HG02642 (cell line): ENCODE results near the gene BUD23.
"Not testable (repeated sequence)": the region's sequence is repeated elsewhere in the genome, so short reads cannot be mapped to it uniquely, and the experiment has no call there.

Experiments
- ATAC-seq: cut with Tn5 transposase; IDR thresholded peaks from one replicate; pipeline ENCODE4 v1.9.1; 2021; ENCODE audit warnings: mild to moderate bottlenecking; ENCODE audit not compliant: unreplicated experiment, poor library complexity

Gene BUD23

DNA sequence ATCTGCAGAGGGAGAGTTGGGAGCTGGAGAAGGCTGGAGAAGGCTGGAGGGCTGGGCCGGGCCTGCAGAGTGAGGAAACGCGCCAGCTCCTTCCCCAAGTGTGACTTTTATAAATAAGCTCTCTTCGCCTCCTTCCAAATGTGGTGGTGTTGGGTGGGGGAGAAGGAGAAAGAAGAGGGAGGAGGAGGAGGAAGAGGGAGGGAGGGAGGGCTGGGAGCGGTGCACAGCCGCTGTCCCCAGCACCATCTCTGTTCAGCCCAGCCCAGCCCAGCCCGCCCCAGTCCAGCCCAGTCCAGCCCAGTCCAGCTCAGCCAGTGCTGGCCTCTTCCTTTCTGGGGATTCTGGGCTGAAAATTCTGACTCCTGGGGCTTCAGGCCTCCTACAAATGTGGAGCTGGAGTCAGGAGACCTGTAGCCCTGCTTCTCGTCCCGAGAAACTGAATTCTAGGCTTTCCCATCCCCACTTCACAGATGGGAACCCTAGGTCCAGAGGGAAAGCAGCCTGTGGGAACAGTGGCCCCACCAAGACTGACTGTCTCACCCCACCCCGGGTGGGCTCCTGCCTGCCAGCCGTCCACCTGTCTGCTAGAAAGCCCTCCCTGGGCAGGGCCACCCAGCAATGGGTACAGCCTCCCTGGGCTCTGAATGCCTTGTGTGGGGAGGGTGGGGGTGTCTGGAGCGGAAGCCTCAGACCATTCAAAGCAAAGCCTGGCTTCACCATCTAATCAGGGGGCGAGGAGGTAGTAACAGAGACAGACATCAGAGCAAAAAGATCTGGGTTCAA lies 33.8 kb downstream of the BUD23 start:
- no peak for ATAC-seq

DNA sequence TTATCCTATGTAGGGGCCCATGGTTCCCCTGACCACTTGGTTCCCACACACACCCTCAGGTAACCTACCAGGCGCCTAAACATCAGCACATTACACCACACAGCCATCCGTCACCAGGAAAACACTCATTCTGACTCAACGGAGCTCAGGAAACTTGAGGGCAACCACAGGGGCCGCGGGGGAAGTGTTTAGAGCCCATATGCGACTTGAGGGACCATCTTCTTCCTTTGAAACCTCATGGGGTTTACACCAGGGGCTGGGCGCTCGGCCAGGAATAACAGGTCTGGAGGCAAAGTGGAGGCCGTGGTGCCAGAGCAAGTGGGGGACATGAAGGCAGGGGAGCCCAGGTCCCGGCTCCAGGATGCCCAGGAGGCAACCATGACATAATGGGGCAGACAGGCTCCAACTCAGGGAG lies 34.6 kb downstream of the BUD23 start:
- no peak for ATAC-seq

DNA sequence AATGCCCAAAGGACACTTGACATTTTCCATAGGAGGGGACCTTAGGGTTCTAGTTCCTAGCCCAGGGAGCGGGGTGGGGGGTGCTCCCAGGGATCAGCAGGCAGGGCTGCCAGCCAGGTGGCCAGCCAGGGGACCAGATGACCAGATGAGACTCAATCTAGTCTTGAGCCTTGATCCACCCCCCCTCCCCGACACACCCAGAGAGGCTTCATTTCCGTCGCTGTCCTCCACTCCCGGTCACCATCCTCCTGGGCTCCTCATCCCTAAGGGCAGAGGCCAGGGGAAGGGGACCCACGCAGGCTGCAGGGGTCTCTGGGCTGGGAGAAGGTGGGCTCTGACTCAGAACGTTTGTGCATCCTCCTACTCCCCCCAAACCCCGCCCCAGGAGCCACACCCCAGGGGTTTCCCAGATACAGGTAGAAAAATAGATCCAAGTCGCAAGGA lies 35.1 kb downstream of the BUD23 start:
- no peak for ATAC-seq

DNA sequence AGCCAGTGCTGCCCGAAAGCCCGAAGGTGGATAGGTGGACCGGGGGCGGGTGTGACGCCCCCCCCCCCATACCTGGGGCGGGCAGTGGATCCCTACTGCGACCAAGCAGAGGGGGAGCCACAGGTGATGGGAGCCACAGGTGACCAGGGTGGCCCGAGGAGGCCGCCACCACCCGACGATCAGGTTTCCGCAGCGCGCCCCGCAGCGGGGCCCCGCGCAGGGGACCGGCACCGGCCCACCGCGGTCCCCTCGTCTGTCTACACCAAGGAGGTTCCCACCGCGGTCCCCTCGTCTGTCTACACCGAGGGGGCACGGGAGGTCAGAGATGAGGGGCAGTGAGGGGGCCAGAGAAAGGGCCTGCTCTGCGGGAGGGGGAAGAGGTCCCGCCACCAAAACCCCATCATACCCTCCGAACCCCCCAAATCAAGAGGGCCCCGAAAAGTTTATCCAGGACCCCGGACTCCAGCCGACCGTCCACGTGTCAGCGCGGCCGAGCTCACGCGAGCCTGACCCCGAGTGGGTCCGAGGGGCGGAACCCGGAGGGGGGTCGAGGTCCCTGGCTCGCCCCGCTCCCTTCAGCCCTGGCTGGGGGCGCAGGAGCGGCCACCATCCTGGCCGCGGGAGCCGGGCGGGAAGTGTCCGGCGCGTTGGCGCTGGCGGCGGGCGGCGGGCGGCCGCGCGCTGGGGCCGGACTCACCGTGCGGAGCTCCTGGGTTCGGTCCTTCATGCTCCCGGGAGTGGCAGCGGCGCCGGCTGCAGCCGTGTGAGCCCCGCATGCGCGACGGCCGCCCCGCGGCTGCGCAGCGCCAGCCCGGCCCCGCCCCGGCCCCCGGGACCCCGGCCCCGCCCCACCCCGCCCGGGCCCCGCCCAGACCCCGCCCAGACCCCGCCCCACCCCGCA lies 35.8 kb downstream of the BUD23 start, which contains the start of gene STX1A:
Gene STX1A, minus strand, starts transcription at position 765 of the 901 bp plus-strand sequence. Its CDS starts 38 bp downstream, at position 727.
- peak; percentile 72 for ATAC-seq

DNA sequence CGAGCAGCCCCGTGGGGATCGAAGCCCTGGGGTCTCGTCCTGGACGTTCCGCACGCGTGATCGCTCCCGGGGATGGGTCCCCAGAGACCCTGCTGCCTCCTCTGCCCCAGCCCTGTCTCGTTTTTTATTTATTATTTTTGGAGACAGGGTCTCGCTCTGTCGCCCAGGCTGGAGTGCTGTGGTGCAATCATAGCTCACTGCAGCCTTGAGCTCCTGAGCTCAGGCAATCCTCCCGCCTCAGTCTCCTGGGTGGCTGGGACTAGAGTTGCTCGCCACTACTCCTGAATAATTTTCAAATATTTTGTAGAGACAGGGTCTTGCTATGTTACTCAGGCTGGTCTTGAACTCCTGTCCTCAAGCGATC lies 36.4 kb downstream of the BUD23 start:
- peak; percentile 10 for ATAC-seq

DNA sequence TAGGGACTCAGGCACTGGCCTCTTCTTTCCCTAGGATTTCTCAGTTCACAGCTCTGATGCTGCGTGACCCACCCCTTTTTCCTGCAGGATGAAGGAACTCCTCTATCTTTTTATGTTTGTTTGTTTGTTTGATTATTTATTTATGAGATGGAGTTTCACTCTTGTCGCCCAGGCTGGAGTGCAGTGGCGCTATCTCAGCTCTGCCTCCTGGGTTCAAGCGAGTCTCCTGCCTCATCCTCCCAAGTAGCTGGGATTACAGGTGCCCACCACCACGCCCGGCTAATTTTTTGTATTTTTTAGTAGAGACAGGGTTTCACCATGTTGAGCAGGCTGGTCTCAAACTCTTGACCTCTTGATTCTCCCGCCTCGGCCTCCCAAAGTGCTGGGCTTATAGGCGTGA lies 37.0 kb downstream of the BUD23 start:
- ATAC-seq: not testable (repeated sequence)

DNA sequence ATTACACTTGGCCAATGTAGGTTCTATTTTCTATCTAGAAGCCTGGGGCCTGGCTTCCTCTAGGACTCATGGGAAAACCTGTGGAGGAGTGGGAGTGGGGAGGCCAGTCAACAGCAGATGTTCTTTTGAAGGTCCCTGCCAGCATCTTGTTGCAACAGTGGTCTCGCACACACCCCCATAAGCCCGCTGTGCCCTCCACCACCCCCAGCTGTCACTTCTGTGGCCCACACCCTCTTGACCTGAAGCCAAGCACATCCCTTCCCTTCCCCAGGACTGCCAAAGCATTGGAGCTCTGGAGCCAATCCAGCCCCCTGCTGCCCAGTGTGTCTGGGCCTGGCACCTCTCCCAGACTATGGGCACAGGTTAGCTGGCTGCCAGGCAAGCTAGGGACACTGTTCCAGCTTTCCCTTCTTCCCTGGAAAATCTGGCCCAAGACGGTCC lies 38.0 kb downstream of the BUD23 start:
- ATAC-seq: no peak

DNA sequence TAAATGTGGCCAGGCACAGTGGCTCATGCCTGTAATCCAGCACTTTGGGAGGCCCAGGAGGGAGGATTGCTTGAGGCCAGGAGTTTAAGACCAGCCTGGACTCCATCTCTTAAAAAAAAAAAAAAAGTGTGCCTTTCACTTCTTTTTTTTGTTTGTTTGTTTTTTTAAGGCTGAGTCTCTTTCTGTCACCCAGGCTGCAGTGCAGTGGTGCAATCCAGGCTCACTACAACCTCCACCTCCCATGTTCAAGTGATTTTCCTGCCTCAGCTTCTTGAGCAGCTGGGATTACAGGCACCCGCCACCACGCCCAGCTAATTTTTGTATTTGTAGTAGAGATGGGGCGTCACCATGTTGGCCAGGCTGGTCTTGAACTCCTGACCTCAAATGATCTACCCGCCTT lies 38.8 kb downstream of the BUD23 start:
- ATAC-seq: not testable (repeated sequence)

DNA sequence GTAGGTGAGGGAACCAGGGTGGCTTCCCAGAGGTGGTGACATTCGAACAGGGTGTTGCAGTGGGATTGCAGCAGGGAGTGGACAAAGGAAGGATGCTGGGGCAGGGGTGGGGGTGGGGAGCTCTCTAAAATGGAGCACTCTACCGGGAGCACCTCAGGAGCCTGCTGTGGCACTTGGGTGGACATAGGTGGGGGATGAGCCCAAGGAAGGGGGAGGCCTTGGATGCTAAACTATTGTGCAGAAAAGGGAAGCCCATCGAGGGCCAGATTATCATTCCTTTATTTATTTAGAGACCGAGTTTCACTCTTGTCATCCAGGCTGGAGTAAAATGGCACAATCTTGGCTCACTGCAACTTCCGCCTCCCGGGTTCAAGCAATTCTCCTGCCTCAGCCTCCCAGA lies 39.4 kb downstream of the BUD23 start:
- no peak for ATAC-seq

DNA sequence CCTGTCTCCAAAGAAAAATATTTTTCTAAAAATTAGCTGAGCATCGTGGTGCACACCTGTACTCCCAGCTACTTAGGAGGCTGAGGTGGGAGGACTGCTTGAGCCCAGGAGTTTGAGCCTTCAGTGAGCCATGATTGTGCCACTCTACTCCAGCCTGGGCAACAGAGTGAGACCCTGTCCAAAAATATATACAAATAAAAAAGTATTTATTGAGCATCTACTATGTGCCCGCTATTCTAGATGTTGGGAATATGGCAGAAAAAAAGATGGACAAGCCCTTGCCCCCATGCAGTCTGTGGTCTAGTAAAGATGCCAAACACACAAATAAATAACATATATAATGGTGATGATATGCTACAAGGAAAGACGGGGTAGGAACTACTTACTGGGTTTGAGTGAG lies 40.4 kb downstream of the BUD23 start:
- no peak for ATAC-seq

DNA sequence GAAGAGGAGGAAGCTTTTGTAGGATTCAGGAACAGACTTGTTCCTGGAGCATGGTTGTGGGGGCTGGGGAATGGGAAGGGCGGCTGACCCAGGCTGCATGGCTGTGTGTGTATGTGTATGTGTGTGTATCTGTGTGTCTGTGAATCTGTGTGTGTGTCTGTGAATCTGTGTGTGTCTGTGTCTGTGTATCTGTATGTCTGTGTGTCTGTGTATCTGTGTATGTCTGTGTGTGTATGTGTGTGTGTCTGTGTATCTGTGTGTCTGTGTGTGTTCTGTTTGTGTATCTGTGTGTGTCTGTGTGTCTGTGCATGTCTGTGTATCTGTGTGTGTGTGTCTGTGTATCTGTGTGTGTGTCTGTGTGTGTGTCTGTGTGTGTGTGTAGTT lies 42.7 kb downstream of the BUD23 start:
- ATAC-seq: peak; percentile 30

DNA sequence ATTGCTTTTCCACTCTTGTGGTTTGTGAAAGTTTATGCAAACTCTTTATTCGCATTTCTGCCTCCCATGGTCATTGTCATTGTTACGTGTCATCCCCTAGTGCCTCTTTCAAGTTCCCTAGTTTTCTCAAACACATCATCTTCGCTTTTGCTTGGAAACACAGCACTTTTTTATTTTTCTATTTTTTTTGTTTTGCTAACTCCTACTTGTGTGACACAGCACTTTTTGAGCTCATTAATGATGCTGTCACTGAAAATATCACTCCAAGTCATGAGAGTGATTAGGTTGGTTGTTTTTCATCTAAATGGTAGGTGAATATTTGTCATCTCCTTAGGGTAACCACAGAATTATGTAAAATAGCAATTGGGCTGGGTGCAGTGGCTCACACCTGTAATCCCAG lies 44.6 kb downstream of the BUD23 start:
- ATAC-seq: no peak

DNA sequence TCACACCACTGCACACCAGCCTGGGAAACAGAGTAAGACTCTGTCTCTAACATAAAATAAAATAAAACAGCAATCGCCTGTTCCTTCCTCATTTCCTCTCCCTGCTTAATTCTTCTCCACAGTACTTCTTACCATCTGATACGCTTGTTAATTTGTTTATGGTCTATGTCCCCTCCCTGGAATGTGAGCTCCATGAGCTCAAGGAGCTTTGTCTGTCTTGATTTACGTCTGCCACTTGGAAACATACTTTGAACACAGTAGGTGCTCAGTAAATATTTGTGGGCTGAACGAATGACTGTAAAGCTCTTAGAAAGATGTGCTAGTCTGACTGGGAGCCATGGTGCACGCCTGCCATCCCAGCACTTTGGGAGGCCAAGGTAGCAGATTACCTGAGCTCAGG lies 45.2 kb downstream of the BUD23 start:
- ATAC-seq: no peak

DNA sequence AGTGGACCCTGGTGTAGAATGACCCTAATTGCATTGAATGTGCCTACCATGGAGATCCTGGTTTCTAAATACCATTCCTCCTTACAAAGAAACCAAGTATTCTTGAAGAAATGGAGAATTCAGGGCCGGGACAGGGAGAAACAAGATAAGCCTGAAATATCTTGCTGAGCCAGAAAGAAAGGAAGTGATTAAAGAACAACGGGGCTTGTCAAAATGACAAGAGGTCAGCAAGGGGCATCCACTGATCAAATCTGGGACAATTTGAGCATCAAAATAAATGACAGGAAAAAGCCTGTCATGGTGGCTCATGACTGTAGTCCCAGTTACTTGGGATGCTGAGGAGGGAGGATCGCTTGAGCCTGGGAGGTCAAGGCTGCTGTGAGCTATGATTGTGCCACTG lies 47.1 kb downstream of the BUD23 start:
- no peak for ATAC-seq

DNA sequence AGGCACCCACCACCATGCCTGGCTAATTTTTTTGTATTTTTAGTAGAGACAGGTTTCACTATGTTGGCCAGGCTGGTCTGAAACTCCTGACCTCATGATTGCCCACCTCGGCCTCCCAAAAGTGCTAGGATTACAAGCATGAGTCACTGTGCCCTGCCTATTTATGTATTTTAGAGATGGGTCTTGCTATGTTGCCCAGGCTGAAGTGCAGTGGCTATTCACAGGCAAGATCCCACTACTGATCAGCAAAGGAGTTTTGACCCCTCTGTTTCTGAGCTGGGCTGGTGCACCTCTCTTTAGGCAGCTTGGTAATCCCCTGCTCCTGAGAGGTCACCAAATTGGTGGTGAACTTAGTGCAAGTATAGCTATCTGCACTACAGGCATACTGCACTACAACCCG lies 49.0 kb downstream of the BUD23 start:
- no peak for ATAC-seq

DNA sequence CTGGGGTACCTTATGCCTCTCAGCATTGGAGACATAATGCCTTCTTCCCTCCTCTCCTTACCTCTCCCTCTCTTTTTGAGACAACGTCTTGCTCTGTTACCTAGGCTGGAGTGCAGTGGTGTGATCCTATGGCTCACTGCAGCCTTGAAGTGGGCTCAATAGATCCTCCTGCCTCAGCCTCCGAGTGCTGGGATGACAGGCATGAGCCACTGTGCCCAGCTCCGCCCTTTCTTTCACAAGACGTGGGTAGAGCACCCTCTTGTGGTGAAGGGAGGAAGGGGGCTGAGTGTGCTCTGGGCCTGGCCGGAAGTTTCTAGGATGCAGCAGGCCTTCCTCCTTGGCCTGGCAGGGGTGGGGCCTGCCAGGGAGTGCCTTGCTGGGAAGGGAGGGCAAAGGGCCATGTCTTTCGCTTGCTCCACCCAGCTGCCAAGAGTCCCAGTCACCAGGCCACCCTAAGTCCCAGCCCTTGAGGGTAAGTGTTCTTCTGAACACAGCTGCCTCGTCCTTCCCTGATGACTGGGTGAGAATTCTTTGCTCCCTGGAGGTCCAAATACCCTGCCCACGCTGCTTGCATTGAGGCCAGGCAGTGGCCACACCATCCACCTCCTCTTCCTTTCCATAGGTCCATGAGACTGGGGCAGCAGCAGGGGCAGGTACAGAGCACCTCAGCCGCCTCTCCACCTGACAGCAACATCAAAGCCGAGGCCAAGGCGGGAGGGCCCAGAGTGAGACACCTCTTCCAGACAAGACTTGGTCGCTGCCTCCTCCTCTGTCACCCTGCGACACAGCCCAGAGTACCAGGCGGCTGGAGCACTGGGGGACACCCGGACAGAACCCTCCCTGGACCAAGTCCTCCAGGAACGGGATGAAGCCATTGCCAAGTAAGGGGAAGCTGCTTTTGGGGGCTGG lies 51.5 kb downstream of the BUD23 start:
- peak; percentile 42 for ATAC-seq

DNA sequence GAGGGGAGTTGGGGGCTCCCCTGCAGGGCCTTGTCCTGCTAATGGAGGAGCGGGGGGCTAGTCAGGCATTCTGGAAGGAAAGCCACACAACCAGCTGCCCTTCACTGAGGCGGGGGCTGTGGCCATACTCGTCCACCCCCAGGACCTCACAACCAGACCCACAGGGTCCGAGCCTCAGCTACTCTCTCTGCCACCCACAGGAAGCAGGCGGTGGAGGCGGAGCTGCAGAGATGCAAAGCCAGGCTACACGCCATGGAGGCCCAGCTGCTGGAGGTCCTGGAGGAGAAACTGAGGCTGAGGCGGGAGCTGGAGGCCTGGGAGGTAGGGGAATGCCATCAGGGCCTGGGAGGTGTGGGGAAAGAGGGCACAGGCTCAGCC lies 52.1 kb downstream of the BUD23 start:
- ATAC-seq: no peak

DNA sequence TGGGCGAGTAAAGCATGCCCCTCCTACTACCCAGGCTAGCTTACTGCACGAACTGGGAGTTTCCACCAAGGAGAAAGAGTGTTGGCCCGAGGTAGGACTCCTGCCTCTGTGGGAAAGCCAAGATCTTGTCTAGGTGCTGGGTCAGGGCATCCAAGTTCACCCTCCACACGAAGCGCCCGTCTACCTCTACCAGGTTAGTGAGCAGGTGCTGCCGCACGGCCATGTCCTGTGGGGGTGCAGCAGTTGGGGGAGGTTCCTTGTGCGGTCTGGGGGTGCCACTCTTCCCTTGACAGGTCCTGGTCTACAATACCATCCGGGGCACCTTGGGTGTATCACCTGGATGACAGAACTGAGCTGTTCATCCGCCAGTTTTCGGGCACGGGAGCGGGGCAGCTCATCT lies 53.5 kb downstream of the BUD23 start:
- ATAC-seq: no peak

DNA sequence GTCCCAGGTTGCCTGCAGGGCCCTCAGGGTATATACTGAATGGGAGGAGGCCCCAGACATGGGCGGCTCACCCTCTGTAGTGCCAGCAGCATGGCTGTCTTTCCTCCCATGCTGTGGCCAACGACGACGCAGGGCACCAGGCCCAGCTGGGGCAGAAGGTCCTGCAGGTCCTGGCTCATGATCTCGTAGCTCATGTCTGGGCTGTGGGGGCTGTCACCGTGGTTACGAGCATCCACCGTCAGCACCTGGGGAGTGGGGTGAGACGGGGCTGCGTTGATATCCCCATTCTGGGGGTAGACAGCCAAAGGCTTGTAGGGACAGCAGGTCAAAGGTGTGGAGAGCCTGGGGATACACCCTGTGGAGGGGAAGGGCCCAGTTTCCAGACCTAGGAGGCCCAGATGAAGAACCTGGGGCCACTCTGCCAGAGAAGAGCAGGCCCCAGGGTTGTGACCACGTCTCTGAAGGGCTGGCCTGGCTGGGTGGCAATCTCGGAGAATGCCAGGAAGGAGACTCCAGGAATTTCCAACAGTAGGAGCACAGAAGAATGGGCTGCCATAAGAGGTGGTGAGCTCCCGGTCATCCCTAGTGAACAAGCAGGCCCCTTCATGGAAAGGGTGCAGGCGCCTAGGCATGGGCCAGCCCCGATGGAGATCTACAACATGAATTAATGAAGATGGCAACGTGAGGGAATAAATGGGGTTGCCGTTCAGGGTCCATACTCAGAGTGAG lies 54.3 kb downstream of the BUD23 start:
- ATAC-seq: no peak

DNA sequence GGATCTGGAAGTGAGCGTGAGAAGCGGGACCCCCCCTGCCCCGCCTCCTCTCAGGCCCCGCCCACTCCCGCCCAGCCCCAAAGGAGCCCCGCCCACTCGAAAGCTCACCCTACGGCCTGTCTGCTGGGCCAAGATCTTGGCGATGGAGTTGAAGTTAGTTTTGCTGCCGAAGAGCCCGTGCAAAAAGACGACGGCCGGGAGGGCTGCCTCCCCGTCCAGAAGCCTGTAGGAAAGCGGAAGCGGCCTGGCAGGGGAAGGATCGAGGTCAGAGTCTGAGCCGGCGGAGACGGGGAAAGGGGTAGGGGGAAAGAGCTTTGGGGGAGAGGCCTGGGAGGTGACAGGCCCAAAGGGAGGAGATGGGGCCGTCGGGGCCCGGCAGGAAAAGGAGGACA lies 54.8 kb downstream of the BUD23 start:
- ATAC-seq: peak; percentile 16
